ENCODE data around the gene FBXO33.

GRCh38 chr14:39395555-39396254 lies 36.5 kb downstream of the FBXO33 start:
- TF ChIP-seq, protein P1, sequence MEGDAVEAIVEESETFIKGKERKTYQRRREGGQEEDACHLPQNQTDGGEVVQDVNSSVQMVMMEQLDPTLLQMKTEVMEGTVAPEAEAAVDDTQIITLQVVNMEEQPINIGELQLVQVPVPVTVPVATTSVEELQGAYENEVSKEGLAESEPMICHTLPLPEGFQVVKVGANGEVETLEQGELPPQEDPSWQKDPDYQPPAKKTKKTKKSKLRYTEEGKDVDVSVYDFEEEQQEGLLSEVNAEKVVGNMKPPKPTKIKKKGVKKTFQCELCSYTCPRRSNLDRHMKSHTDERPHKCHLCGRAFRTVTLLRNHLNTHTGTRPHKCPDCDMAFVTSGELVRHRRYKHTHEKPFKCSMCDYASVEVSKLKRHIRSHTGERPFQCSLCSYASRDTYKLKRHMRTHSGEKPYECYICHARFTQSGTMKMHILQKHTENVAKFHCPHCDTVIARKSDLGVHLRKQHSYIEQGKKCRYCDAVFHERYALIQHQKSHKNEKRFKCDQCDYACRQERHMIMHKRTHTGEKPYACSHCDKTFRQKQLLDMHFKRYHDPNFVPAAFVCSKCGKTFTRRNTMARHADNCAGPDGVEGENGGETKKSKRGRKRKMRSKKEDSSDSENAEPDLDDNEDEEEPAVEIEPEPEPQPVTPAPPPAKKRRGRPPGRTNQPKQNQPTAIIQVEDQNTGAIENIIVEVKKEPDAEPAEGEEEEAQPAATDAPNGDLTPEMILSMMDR (IDR thresholded peaks at IDR 0.05) = no peak
- no peak for TF ChIP-seq POLR2A (IDR thresholded peaks at IDR 0.05)

Data from thyroid gland (tissue), 4 donors.